Measurements from ENCODE around the gene ATG4A.

ATG4A gene

GRCh38 chrX:108168961-108169740, 77.6 kb downstream of the ATG4A start:
- DNase-seq (ENCODE audit: low read depth, low spot score): no peak

DNA sequence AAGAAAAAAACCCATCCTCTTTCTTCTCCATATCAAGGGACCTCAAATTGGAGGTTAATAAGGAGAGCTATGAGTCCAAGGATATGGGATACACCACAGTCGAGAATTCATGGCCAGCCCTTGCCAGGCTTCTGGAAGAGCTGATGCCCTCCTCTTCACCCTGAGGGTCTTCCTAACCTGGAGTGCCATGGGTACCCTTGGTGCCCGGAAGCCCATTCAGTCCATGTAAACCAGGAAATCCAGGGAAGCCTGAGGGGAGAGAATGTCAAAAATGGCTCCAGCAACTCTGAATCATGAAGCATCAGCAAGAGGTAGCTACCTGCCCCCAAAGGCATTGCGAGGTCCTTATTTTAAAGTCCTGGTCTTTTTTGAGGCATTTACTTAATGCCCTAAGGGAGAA, 78.2 kb downstream of the ATG4A start:
- DNase-seq (ENCODE audit: low read depth, low spot score): no peak

GRCh38 chrX:108171671-108172070, 80.1 kb downstream of the ATG4A start:
- DNase-seq (ENCODE audit: low read depth, low spot score): no peak

- no peak for DNase-seq (ENCODE audit: low read depth, low spot score)
These were observed 82.3 kb downstream of the ATG4A start for GRCh38 chrX:108173874-108174273.

GRCh38 chrX:108177351-108178142, 86.0 kb downstream of the ATG4A start:
- DNase-seq (ENCODE audit: low read depth, low spot score): no peak

DNA sequence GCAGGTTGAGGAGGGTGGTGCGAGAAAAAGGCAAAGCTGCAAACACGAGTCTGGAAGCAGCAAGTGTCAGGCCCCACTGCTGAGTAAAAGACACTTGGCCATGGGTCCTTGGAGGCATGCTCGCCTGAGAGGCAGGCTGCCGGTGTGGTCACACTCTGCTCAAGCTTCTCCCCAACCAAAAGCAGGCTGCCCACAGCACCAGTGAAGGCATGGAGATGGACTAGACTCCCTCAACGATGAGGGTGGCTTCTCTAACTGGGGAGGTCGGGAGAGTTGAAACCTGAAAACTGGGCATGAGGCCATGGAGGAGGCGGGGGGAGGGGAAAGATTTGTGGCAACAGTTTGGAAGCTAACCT, 86.5 kb downstream of the ATG4A start:
- DNase-seq (ENCODE audit: low read depth, low spot score): no peak

DNA sequence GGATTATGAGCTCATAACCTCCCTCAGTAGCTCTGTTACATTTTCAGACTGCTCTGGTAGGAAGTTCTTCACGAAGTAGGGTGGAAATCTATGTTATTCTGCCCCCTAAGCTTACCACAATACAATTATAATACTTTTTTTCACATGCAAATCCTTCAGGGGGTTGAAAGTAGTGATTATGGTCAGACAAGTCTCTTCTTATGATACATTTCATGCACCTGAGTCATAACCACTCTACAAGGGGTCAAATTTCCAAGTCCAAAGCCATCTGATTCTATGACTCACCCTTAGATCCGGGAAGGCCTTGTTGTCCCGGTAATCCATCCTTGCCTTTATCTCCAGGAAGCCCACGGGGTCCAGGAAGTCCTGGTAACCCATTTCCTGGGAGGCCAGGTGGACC, 95.2 kb downstream of the ATG4A start:
- DNase-seq (ENCODE audit: low read depth, low spot score): no peak

GRCh38 chrX:108198420-108198819, 106.8 kb downstream of the ATG4A start:
- no peak for DNase-seq (ENCODE audit: low read depth, low spot score)

- no peak for DNase-seq (ENCODE audit: low read depth, low spot score)
These were observed 107.5 kb downstream of the ATG4A start for GRCh38 chrX:108199041-108199440.

DNA sequence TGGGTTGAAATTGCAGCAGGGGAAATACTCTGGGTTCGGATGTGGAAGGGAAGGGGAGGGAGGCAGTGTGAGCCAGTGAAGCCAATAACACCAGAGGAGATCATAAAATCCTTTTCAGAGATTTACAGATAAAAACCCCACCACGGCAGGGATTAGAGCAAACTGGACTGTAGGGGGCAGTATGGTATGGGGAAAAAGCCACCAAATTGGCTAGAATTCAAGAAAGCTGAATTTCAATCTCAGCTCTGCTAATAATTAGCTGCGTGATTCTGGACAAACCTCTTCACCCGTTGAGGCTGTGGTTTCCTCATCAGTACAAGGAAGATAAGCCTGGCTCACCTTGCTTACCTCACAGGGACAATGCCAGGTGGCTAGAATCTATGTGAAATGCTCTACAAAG, 108.1 kb downstream of the ATG4A start:
- no peak for DNase-seq (ENCODE audit: low read depth, low spot score)

DNA sequence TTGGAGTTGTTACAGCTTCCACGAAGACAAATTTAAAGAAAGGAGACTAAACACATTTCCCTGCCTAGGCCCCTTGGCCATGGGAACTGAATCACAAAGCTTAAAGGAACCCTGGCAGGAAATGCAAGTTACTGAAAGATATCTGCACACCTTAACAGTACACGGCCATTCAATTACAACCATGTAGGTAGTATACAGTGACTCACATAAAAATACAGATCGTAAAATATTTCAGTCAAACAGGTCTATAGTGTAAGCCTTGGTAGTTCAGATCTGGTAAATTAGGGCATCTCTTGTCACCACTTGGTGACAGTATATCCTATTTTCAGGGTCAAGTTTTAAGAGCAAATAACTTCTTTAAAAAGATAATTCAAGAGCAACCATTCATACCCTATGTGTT, 112.0 kb downstream of the ATG4A start:
- DNase-seq (ENCODE audit: low read depth, low spot score): no peak
